Measurements from ENCODE around the gene CTSC. TPM values are rescaled to one million over a fixed set of nuclear protein-coding genes. Genes with fewer than 3 reads are reported as not detected.
A peak's percentile ranks its signal among the peaks of the same experiment; 100 is the strongest.

CTSC gene
- total and polyA plus RNA-seq, 2 experiments from 2014 or later, result 46.0 to 47.6 TPM

DNA sequence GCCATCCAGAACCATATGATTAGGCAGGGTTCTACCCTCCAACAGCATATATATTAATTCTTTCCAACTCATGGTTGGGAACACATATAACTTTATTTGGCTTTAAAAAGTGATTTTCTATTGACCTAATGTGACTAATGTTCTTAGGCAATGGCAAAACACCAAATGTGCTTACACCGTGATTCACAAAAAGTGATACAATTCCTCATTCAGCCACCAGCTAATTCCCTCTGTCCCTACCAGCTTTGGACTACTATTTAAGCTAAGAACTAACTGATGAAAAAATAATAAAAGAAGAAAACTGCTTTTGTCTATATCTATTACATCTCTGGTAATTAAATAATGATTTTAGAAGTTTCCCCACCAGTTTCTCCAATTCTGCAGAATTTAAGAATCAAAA lies 4.7 kb downstream of the CTSC start:
- DNase-seq, result peak; percentile 79
- Histone ChIP-seq H3K36me3 (ENCODE audit: low read depth) (0 out of 2 replicates have a peak, but pooled peaks cover 8% of the 10 kb centered on the region), H3K4me3 (no peak overlapping the region), H2AFZ (no peak overlapping the region), H3K4me2 (ENCODE audit: unreplicated experiment) (no peak overlapping the region), H3K27ac (no peak overlapping the region), H3K27me3 (replicated peaks; ENCODE audit: insufficient read depth) (no peaks in the 10 kb centered on the region), H3K79me2 (ENCODE audit: insufficient read depth) (no peaks in the 10 kb centered on the region), H3K4me1 (ENCODE audit: insufficient read depth) (peaks cover 8% of the 10 kb centered on the region), H3K9me3 (ENCODE audit: low read depth) (no peaks in the 10 kb centered on the region), H3K9me2 (ENCODE audit: insufficient read depth) (no peaks in the 10 kb centered on the region), H4K20me1 (ENCODE audit: insufficient read depth) (no peaks in the 10 kb centered on the region), H3K9ac (no peak overlapping the region), H3F3A (ENCODE audit: insufficient read depth) (no peaks in the 10 kb centered on the region)
- 68 to 75% methylated on average over 1 of the region's 1 CpG for WGBS, 2 experiments (ENCODE audit: low coverage in 1 of 2, low lambda C conversion rate in 2 of 2, missing lambda C conversion rate in 2 of 2)
- TF ChIP-seq EZH2phosphoT487 (IDR thresholded peaks at IDR 0.05; ENCODE audit: insufficient read depth, low read depth) (no peak), EZH2 (IDR thresholded peaks at IDR 0.05; ENCODE audit: insufficient read depth, poor library complexity, severe bottlenecking) (no peak)
- in situ Hi-C loops (cut with MboI), result no loop called here

DNA sequence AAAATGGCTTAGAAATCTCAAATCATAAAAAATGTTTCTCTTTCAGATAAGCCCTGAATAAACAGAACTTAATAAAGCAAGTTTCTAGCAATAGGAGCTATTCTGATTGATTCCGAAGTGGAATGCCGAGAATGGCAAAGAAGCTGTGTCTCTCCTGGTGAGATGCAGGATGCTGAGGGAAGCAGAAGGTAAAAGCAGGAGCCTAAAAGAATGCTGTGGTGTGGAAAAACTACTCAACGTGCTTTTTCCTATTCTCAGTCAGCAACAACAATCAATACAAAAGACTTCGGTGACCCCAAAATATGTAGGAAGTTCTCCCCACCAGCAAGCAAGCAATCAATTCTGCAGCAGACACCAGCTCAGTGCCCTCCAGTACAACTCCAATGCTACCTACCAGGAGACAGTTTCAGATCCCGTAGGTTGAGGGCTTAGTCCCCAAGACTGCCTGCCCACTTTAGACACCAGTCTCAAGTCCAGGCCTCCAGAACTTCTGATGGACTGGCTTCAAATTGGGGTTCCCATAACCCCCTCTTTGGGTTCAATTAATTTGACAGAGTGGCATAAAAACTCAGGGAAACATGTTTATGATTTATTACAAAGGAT lies 6.6 kb downstream of the CTSC start:
- DNase-seq, result no peak
- TF ChIP-seq EZH2 (IDR thresholded peaks at IDR 0.05; ENCODE audit: insufficient read depth, poor library complexity, severe bottlenecking) (no peak), EZH2phosphoT487 (IDR thresholded peaks at IDR 0.05; ENCODE audit: insufficient read depth, low read depth) (no peak)
- H2AFZ ChIP-seq, result no peak overlapping the region
- no peaks in the 10 kb centered on the region for H3K9me2 ChIP-seq (ENCODE audit: insufficient read depth)
- no peak overlapping the region for H3K4me2 ChIP-seq (ENCODE audit: unreplicated experiment)
- H3K36me3 ChIP-seq (ENCODE audit: low read depth), result peaks cover 8% of the 10 kb centered on the region; the same call in 1 of the 2 replicates
- H3K27ac ChIP-seq, result no peak overlapping the region
- H3K4me1 ChIP-seq (ENCODE audit: insufficient read depth), result peaks cover 8% of the 10 kb centered on the region
- no peaks in the 10 kb centered on the region for H3K79me2 ChIP-seq (ENCODE audit: insufficient read depth)
- no peaks in the 10 kb centered on the region for H3K27me3 ChIP-seq (replicated peaks; ENCODE audit: insufficient read depth)
- H3K9ac ChIP-seq, result no peak overlapping the region
- H3F3A ChIP-seq (ENCODE audit: insufficient read depth), result no peaks in the 10 kb centered on the region
- in situ Hi-C loops (cut with MboI), result no loop called here
- H4K20me1 ChIP-seq (ENCODE audit: insufficient read depth), result no peaks in the 10 kb centered on the region
- no peaks in the 10 kb centered on the region for H3K9me3 ChIP-seq (ENCODE audit: low read depth)
- no peak overlapping the region for H3K4me3 ChIP-seq
- 92% methylated on average over 5 of the region's 5 CpGs for WGBS, 2 experiments (ENCODE audit: low coverage in 1 of 2, low lambda C conversion rate in 2 of 2, missing lambda C conversion rate in 2 of 2)

DNA sequence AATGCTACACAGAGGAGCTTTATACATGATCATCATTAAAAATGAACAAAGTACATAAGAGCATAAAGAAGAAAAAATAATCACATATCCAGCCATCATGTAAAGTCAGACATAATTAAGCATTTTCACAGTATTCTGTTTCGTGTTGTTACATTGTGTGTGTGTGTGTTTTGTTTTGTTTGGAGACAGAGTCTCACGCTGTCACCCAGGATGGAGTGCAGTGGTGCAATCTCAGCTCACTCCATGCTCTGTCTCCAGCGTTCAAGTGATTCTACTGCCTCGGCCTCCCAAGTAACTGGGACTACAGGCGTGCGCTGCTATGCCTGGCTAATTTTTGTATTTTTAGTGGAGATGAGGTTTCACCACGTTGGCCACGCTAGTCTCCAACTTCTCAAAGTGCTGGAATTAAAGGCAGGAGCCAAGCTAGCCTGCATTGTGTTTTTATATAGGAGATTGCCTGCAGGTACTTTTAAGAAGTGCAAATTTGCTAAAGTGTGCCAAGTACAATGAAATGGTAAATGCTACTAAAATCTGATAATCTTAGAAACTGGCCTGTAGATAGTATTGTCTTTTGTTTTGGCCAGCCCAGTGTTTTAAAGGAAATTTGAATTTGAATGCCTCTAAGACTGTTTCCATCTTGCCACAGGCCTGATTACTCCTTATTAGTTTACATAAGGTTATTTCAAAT lies 7.8 kb downstream of the CTSC start:
- TF ChIP-seq EZH2 (IDR thresholded peaks at IDR 0.05; ENCODE audit: insufficient read depth, poor library complexity, severe bottlenecking), result no peak
- no peak for TF ChIP-seq EZH2phosphoT487 (IDR thresholded peaks at IDR 0.05; ENCODE audit: insufficient read depth, low read depth)
- Histone ChIP-seq H3K9me3 (ENCODE audit: low read depth) (no peaks in the 10 kb centered on the region), H3K36me3 (ENCODE audit: low read depth) (peaks cover 8% of the 10 kb centered on the region; the same call in 1 of the 2 replicates), H3K4me2 (ENCODE audit: unreplicated experiment) (no peak overlapping the region), H3K4me1 (ENCODE audit: insufficient read depth) (peaks cover 8% of the 10 kb centered on the region), H2AFZ (no peak overlapping the region), H3K79me2 (ENCODE audit: insufficient read depth) (no peaks in the 10 kb centered on the region), H3K27ac (no peak overlapping the region), H3K9ac (no peak overlapping the region), H3K4me3 (no peak overlapping the region), H4K20me1 (ENCODE audit: insufficient read depth) (no peaks in the 10 kb centered on the region), H3K27me3 (replicated peaks; ENCODE audit: insufficient read depth) (no peaks in the 10 kb centered on the region), H3K9me2 (ENCODE audit: insufficient read depth) (no peaks in the 10 kb centered on the region), H3F3A (ENCODE audit: insufficient read depth) (no peaks in the 10 kb centered on the region)
- no peak for DNase-seq
- WGBS, 2 experiments (ENCODE audit: low coverage in 1 of 2, low lambda C conversion rate in 2 of 2, missing lambda C conversion rate in 2 of 2), result 96 to 99% methylated on average over 8 of the region's 8 CpGs
- in situ Hi-C loops (cut with MboI), result no loop called here

DNA sequence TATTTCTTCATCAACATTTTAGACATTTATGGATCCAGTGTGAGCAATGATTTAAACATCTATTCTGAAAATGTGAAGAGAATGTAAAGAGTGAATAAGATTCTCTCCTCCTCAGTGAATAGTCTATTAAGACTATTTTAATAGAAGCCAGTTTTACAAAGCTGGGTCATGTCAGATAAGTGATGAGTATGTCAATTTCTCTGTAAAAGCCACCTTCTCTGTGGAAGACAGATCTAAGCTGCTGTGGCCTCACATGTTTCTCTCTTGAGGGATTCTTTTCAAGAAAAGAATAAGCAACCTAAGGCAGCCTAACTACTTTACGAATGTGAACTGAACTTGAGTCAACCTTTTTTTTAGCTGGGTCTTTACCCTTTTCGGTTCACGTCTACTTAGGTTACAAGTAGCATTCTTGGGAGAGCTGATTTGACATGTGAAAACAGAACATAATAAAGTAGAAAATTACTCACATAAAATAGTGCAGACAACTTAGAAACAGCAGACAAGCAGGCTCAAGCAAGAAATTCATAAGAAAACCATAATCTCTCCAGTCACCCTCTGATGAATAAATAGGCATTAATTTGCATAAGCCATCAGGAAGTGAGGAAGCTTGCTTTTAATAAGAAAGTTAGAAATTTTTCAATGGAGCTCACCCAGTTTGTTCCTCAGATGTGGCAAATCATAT lies 9.9 kb downstream of the CTSC start:
- H3K9me2 ChIP-seq (ENCODE audit: insufficient read depth), result no peaks in the 10 kb centered on the region
- H3K27me3 ChIP-seq (replicated peaks; ENCODE audit: insufficient read depth), result no peaks in the 10 kb centered on the region
- WGBS, 2 experiments (ENCODE audit: low coverage in 1 of 2, low lambda C conversion rate in 2 of 2, missing lambda C conversion rate in 2 of 2), result 96 to 99% methylated on average over 3 of the region's 3 CpGs
- H3K79me2 ChIP-seq (ENCODE audit: insufficient read depth), result no peaks in the 10 kb centered on the region
- H3K4me1 ChIP-seq (ENCODE audit: insufficient read depth), result peaks cover 2% of the 10 kb centered on the region
- TF ChIP-seq EZH2phosphoT487 (IDR thresholded peaks at IDR 0.05; ENCODE audit: insufficient read depth, low read depth) (no peak), EZH2 (IDR thresholded peaks at IDR 0.05; ENCODE audit: insufficient read depth, poor library complexity, severe bottlenecking) (no peak)
- H4K20me1 ChIP-seq (ENCODE audit: insufficient read depth), result no peaks in the 10 kb centered on the region
- DNase-seq, result no peak
- no peak overlapping the region for H3K27ac ChIP-seq
- no peak overlapping the region for H3K9ac ChIP-seq
- in situ Hi-C loops (cut with MboI), result no loop called here
- no peak overlapping the region for H3K4me3 ChIP-seq
- H3K9me3 ChIP-seq (ENCODE audit: low read depth), result no peaks in the 10 kb centered on the region
- H3F3A ChIP-seq (ENCODE audit: insufficient read depth), result no peaks in the 10 kb centered on the region
- H2AFZ ChIP-seq, result no peak overlapping the region
- H3K36me3 ChIP-seq (ENCODE audit: low read depth), result peaks cover 4% of the 10 kb centered on the region; the same call in 1 of the 2 replicates
- H3K4me2 ChIP-seq (ENCODE audit: unreplicated experiment), result no peak overlapping the region
